HCT116 (cell line): ENCODE data around the gene PDLIM4. TPM values are rescaled to one million over a fixed set of nuclear protein-coding genes. Genes with fewer than 3 reads are reported as not detected.

Source experiments
- ATAC-seq: fragments of 200-7000 bp; cut with Tn5 transposase; 2 replicates; pipeline ENCODE4 v1.9.1; 2020; ENCODE audit warnings: mild to moderate bottlenecking, moderate library complexity
- BruUV-seq: library from RNA; stranded (reverse); fragments of 400-500 nt; replicated peaks from 2 replicates; lab custom pipeline; 2021; lab: Mats Ljungman, UMichigan
- CTCF ChIA-PET: fragments of 300-600 bp; sonication (Branson Sonifier 250); formaldehyde crosslinking; loops from one replicate; lab custom pipeline; 2021; ENCODE audit warnings: antibody characterized with exemption; lab: Charles Lee
- POLR2A ChIA-PET: fragments of 300-600, 350-600 bp; sonication (Branson Sonifier 250); formaldehyde crosslinking; loops from one replicate; lab custom pipeline; 2021; ENCODE audit warnings: antibody characterized with exemption; lab: Charles Lee
- RAD21 ChIA-PET, 2 experiments: fragments of 300-600 bp; sonication (Branson Sonifier 250); formaldehyde crosslinking; loops; one replicate each; lab custom pipeline; 2023; ENCODE audit warnings: low total read pairs in 2 of 2; ENCODE audit not compliant: uncharacterized antibody in 2 of 2, unreplicated experiment in 2 of 2, low non-redundant PET in 1 of 2; lab: Charles Lee
- DNase-seq: peaks from one replicate; pipeline ENCODE4 v3.0.0-alpha.2; 2010; ENCODE audit warnings: low read depth, low spot score
- H2AFZ ChIP-seq: fragments of 200-600 bp; shearing (Covaris generic), sonication (generic); 2 replicates; pipeline ENCODE4 v1.6.1; 2017; ENCODE audit warnings: low read depth, mixed run types, mixed read lengths, antibody characterized with exemption, low read length; ENCODE audit not compliant: poor library complexity, severe bottlenecking
- H3K27ac ChIP-seq: 2 replicates; pipeline ENCODE4 v1.5.1; 2012; ENCODE audit warnings: low read depth, low read length
- H3K27me3 ChIP-seq: fragments of 200-600 bp; sonication (generic); 2 replicates; pipeline ENCODE4 v1.6.1; 2016; ENCODE audit warnings: mixed run types, low read length, mixed read lengths; ENCODE audit not compliant: insufficient read depth
- H3K36me3 ChIP-seq, 2 experiments: fragments of 200-500 bp in 1 of 2; fragments of 200-600 bp in 1 of 2; sonication (Bioruptor generic) in 1 of 2; sonication (generic) in 1 of 2; 2 replicates each; pipeline versions ENCODE4 v1.5.1 to v1.6.1; 2014 to 2016; ENCODE audit warnings: low read length in 2 of 2, inconsistent platforms in 1 of 2, mixed read lengths in 1 of 2, mixed run types in 1 of 2; ENCODE audit not compliant: insufficient read depth in 2 of 2, control insufficient read depth in 1 of 2
- H3K4me1 ChIP-seq, 2 experiments: fragments of 200-600 bp in 1 of 2; sonication (generic) in 1 of 2; 2 replicates each; pipeline versions ENCODE4 v1.5.1 to v1.6.1; 2012 to 2017; ENCODE audit warnings: low read length in 2 of 2, inconsistent platforms in 1 of 2, mild to moderate bottlenecking in 1 of 2, mixed read lengths in 1 of 2, mixed run types in 1 of 2, moderate library complexity in 1 of 2; ENCODE audit not compliant: insufficient read depth in 2 of 2, control insufficient read depth in 1 of 2
- H3K4me2 ChIP-seq: fragments of 200-600 bp; sonication (generic); 2 replicates; pipeline ENCODE4 v1.6.1; 2017; ENCODE audit warnings: mixed run types, low read length, mixed read lengths
- H3K4me3 ChIP-seq, 2 experiments: fragments of 200-600 bp in 1 of 2; sonication (generic) in 1 of 2; replicated peaks in 1 of 2; 2 replicates each; pipeline ENCODE4 v1.5.1; 2011 to 2016; ENCODE audit warnings: low read length in 2 of 2, control low read depth in 1 of 2, low read depth in 1 of 2, mild to moderate bottlenecking in 1 of 2, mixed read lengths in 1 of 2, mixed run types in 1 of 2
- H3K79me2 ChIP-seq: fragments of 200-600 bp; sonication (generic); 2 replicates; pipeline ENCODE4 v1.6.1; 2017; ENCODE audit warnings: mild to moderate bottlenecking, mixed run types, low read length, moderate library complexity, mixed read lengths; ENCODE audit not compliant: insufficient read depth
- H3K9ac ChIP-seq: fragments of 200-600 bp; sonication (generic); 2 replicates; pipeline ENCODE4 v1.6.1; 2016; ENCODE audit warnings: low read length, mixed read lengths
- H3K9me2 ChIP-seq: fragments of 200-600 bp; sonication (generic), shearing (Covaris generic); 2 replicates; pipeline ENCODE4 v1.6.1; 2017; ENCODE audit warnings: mixed run types, mild to moderate bottlenecking, moderate library complexity; ENCODE audit not compliant: insufficient read depth
- H3K9me3 ChIP-seq, 2 experiments: fragments of 200-500 bp in 1 of 2; fragments of 200-600 bp in 1 of 2; sonication (Bioruptor generic) in 1 of 2; sonication (generic) in 1 of 2; 2 replicates each; pipeline ENCODE4 v1.6.1; 2014 to 2017; ENCODE audit warnings: low read length in 2 of 2, mixed read lengths in 2 of 2, inconsistent platforms in 1 of 2, low read depth in 1 of 2, mild to moderate bottlenecking in 1 of 2, mixed run types in 1 of 2, moderate library complexity in 1 of 2; ENCODE audit not compliant: control insufficient read depth in 1 of 2, insufficient read depth in 1 of 2
- H4K20me1 ChIP-seq: fragments of 200-600 bp; sonication (generic), shearing (Covaris generic); 2 replicates; pipeline ENCODE4 v1.6.1; 2017; ENCODE audit warnings: mixed run types, mild to moderate bottlenecking, moderate library complexity; ENCODE audit not compliant: insufficient read depth
- CBX3 ChIP-seq: IDR thresholded peaks from 2 replicates; pipeline ENCODE4 v1.6.1; 2012; ENCODE audit warnings: low read depth
- CEBPB ChIP-seq: IDR thresholded peaks from 2 replicates; pipeline ENCODE4 v1.6.1; 2012; ENCODE audit warnings: low read depth
- EGR1 ChIP-seq: IDR thresholded peaks from 2 replicates; pipeline ENCODE4 v1.6.1; 2012; ENCODE audit warnings: low read depth
- POLR2A ChIP-seq: IDR thresholded peaks from 2 replicates; pipeline ENCODE4 v1.7.0; 2011; ENCODE audit warnings: borderline replicate concordance; ENCODE audit not compliant: insufficient read depth, insufficient read length; ENCODE audit errors: extremely low read depth
- SRF ChIP-seq: IDR thresholded peaks from 2 replicates; pipeline ENCODE4 v1.6.1; 2012; ENCODE audit warnings: low read depth
- YY1 ChIP-seq: IDR thresholded peaks from 2 replicates; pipeline ENCODE4 v1.6.1; 2011; ENCODE audit warnings: low read length, low read depth, moderate library complexity, mild to moderate bottlenecking; ENCODE audit not compliant: insufficient replicate concordance; ENCODE audit errors: extremely low read depth
- ZFX ChIP-seq: fragments of 450-650 bp; IDR thresholded peaks from 2 replicates; pipeline ENCODE4 v1.6.1; 2017
- ZNF274 ChIP-seq: fragments of 200-500 bp; sonication (Bioruptor generic); IDR thresholded peaks from 2 replicates; pipeline ENCODE4 v1.6.1; 2014; ENCODE audit warnings: mild to moderate bottlenecking, low read depth, low read length, inconsistent platforms
- intact Hi-C: fragments of 100-400 bp; cut with micrococcal nuclease; formaldehyde crosslinking; loops from 2 replicates; pipeline ENCODE4 v1.10.0; 2022
- total RNA-seq: library from RNA; stranded (reverse); gene quantifications from one replicate; pipeline ENCODE4 v1.2.1, GENCODE V29; 2021; ENCODE audit not compliant: unreplicated experiment
- TF ChIP-seq, protein P1 (sequence below): IDR thresholded peaks from 2 replicates; pipeline ENCODE4 v1.6.1; 2012
- TF ChIP-seq, protein P2 (sequence below): IDR thresholded peaks from 2 replicates; pipeline ENCODE4 v1.6.1; 2012; ENCODE audit warnings: low read depth

Gene PDLIM4
- total RNA-seq, 1 experiment from 2014 or later: not detected

DNA sequence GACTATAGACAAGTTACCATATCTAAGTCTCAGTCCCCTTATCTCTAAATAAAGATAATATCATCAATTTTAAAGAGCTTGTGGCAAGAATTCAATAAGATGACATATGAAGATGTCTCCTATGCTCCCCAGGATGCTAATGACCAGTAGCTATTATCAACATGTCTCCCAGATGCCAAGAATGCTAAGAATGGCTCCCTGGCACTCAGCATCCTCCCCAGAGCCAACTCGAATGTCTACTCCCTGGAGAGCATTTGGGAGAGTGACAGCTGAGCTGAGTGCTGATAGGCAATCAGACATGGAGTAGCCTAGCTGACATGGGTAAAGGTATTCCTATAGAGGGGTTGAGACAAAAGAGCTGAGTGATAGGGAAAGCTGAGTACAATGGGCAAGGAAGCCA is 45.7 kb upstream of the PDLIM4 start:
- H3K4me3 ChIP-seq: no peak overlapping the region
- no peak overlapping the region for H3K4me2 ChIP-seq
- CTCF ChIA-PET: no interaction called here
- no peak overlapping the region for H3K27ac ChIP-seq
- H3K9me2 ChIP-seq: no peaks in the 10 kb centered on the region
- H3K27me3 ChIP-seq: no peaks in the 10 kb centered on the region
- DNase-seq (no peak), ATAC-seq (no peak)
- no peaks in the 10 kb centered on the region for H3K9me3 ChIP-seq
- no peak overlapping the region for H3K9ac ChIP-seq
- RAD21 ChIA-PET: no interaction called here
- H3K79me2 ChIP-seq: no peaks in the 10 kb centered on the region
- peaks cover 12 to 32% of the 10 kb centered on the region in 2 experiments for H3K36me3 ChIP-seq
- intact Hi-C loops: no loop called here
- peaks cover 0 to 8% of the 10 kb centered on the region in 2 experiments; a peak in 2 of 4 replicates for H3K4me1 ChIP-seq
- H4K20me1 ChIP-seq: no peaks in the 10 kb centered on the region
- BruUV-seq: no TSS peak
- H2AFZ ChIP-seq: no peak overlapping the region
- POLR2A ChIA-PET: no interaction called here
- TF ChIP-seq POLR2A: no peak
- TF ChIP-seq EGR1: no peak
- no peak for TF ChIP-seq SRF

DNA sequence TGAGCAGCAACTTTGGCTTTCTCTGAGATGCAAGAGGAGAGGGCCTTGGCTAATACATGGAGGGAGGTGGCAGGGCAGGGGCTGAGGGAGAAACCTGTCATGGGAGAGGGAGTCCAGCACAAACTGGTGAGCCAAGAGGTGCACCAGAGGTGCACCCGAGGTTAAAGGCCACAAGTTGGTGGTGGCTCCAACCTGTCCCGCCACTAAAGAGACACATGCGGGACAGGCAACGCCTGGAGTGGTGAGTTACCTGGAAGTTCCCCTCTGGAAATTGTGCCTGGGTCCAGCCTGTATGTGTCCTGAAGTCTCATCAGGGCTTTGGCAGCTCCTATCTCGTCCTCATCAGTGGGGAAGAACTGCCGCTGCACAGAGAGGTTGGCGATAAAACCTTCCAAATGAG is 43.8 kb upstream of the PDLIM4 start:
- CTCF ChIA-PET: no interaction called here

More for the DNA sequence above, 43.8 kb upstream of the PDLIM4 start:
- ATAC-seq (no peak), DNase-seq (no peak)
- TF ChIP-seq ZNF274 (no peak), EGR1 (no peak), ZFX (no peak), YY1 (no peak), CEBPB (no peak), CBX3 (no peak)
- TF ChIP-seq, protein P1, sequence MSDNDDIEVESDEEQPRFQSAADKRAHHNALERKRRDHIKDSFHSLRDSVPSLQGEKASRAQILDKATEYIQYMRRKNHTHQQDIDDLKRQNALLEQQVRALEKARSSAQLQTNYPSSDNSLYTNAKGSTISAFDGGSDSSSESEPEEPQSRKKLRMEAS: no peak
- TF ChIP-seq, protein P2, sequence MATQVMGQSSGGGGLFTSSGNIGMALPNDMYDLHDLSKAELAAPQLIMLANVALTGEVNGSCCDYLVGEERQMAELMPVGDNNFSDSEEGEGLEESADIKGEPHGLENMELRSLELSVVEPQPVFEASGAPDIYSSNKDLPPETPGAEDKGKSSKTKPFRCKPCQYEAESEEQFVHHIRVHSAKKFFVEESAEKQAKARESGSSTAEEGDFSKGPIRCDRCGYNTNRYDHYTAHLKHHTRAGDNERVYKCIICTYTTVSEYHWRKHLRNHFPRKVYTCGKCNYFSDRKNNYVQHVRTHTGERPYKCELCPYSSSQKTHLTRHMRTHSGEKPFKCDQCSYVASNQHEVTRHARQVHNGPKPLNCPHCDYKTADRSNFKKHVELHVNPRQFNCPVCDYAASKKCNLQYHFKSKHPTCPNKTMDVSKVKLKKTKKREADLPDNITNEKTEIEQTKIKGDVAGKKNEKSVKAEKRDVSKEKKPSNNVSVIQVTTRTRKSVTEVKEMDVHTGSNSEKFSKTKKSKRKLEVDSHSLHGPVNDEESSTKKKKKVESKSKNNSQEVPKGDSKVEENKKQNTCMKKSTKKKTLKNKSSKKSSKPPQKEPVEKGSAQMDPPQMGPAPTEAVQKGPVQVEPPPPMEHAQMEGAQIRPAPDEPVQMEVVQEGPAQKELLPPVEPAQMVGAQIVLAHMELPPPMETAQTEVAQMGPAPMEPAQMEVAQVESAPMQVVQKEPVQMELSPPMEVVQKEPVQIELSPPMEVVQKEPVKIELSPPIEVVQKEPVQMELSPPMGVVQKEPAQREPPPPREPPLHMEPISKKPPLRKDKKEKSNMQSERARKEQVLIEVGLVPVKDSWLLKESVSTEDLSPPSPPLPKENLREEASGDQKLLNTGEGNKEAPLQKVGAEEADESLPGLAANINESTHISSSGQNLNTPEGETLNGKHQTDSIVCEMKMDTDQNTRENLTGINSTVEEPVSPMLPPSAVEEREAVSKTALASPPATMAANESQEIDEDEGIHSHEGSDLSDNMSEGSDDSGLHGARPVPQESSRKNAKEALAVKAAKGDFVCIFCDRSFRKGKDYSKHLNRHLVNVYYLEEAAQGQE: no peak
- no peaks in the 10 kb centered on the region for H3K9me3 ChIP-seq
- H3K36me3 ChIP-seq: peaks cover 6 to 24% of the 10 kb centered on the region in 2 experiments; a peak in 3 of 4 replicates
- H3K9ac ChIP-seq: no peak overlapping the region
- no peak overlapping the region for H3K4me3 ChIP-seq
- intact Hi-C loops: no loop called here
- H3K4me2 ChIP-seq: no peak overlapping the region
- POLR2A ChIA-PET: no interaction called here
- no peaks in the 10 kb centered on the region for H3K27me3 ChIP-seq
- no peak overlapping the region for H3K27ac ChIP-seq
- BruUV-seq: no TSS peak
- no peaks in the 10 kb centered on the region for H4K20me1 ChIP-seq
- H3K9me2 ChIP-seq: no peaks in the 10 kb centered on the region
- H3K4me1 ChIP-seq: peaks cover 0 to 8% of the 10 kb centered on the region in 2 experiments; a peak in 2 of 4 replicates
- no peaks in the 10 kb centered on the region for H3K79me2 ChIP-seq
- H2AFZ ChIP-seq: no peak overlapping the region
- RAD21 ChIA-PET: no interaction called here
